ENCODE data around the gene INHBC. TPM values are rescaled to one million over a fixed set of nuclear protein-coding genes. Genes with fewer than 3 reads are reported as not detected.
A peak's percentile ranks its signal among the peaks of the same experiment; 100 is the strongest.
"Not testable (repeated sequence)": the region's sequence is repeated elsewhere in the genome, so short reads cannot be mapped to it uniquely, and the experiment has no call there.

Gene INHBC
- total RNA-seq, 1 experiment from 2014 or later, result not detected

GRCh38 chr12:57420482-57420881 lies 14.1 kb upstream of the INHBC start:
- no peak for ATAC-seq
- Histone ChIP-seq H3K4me3 (ENCODE audit: low read depth in 2 of 2, low read length in 2 of 2) (no peak overlapping the region), H3K27me3 (ENCODE audit: control insufficient read depth, insufficient read depth, low read length) (no peaks in the 10 kb centered on the region), H3K36me3 (ENCODE audit: control insufficient read depth, insufficient read depth, low read length) (no peaks in the 10 kb centered on the region; the same call in 1 of the 2 replicates), H3K4me1 (ENCODE audit: control insufficient read depth, insufficient read depth, low read length) (no peaks in the 10 kb centered on the region), H3K9me3 (ENCODE audit: control insufficient read depth, insufficient read depth, low read depth, low read length) (no peaks in the 10 kb centered on the region), H3K27ac (ENCODE audit: low read length) (no peak overlapping the region)
- POLR2A ChIA-PET, result no interaction called here
- TSS peak; percentile 34 for BruUV-seq (replicated peaks)
- CTCF ChIA-PET, result no interaction called here
- TF ChIP-seq POLR2AphosphoS5 (IDR thresholded peaks at IDR 0.05; ENCODE audit: low read depth, low read length), result no peak
- TF ChIP-seq TCF7L2 (IDR thresholded peaks at IDR 0.05; ENCODE audit: low read depth, low read length), result no peak
- TF ChIP-seq, protein P1, sequence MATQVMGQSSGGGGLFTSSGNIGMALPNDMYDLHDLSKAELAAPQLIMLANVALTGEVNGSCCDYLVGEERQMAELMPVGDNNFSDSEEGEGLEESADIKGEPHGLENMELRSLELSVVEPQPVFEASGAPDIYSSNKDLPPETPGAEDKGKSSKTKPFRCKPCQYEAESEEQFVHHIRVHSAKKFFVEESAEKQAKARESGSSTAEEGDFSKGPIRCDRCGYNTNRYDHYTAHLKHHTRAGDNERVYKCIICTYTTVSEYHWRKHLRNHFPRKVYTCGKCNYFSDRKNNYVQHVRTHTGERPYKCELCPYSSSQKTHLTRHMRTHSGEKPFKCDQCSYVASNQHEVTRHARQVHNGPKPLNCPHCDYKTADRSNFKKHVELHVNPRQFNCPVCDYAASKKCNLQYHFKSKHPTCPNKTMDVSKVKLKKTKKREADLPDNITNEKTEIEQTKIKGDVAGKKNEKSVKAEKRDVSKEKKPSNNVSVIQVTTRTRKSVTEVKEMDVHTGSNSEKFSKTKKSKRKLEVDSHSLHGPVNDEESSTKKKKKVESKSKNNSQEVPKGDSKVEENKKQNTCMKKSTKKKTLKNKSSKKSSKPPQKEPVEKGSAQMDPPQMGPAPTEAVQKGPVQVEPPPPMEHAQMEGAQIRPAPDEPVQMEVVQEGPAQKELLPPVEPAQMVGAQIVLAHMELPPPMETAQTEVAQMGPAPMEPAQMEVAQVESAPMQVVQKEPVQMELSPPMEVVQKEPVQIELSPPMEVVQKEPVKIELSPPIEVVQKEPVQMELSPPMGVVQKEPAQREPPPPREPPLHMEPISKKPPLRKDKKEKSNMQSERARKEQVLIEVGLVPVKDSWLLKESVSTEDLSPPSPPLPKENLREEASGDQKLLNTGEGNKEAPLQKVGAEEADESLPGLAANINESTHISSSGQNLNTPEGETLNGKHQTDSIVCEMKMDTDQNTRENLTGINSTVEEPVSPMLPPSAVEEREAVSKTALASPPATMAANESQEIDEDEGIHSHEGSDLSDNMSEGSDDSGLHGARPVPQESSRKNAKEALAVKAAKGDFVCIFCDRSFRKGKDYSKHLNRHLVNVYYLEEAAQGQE (IDR thresholded peaks at IDR 0.05; ENCODE audit: insufficient read depth in 1 of 2, low read depth in 2 of 2, low read length in 1 of 2), result no peak
- TF ChIP-seq SIN3A (IDR thresholded peaks at IDR 0.05; ENCODE audit: borderline replicate concordance, insufficient read depth, low read depth, low read length), result no peak
- TF ChIP-seq, protein P2, sequence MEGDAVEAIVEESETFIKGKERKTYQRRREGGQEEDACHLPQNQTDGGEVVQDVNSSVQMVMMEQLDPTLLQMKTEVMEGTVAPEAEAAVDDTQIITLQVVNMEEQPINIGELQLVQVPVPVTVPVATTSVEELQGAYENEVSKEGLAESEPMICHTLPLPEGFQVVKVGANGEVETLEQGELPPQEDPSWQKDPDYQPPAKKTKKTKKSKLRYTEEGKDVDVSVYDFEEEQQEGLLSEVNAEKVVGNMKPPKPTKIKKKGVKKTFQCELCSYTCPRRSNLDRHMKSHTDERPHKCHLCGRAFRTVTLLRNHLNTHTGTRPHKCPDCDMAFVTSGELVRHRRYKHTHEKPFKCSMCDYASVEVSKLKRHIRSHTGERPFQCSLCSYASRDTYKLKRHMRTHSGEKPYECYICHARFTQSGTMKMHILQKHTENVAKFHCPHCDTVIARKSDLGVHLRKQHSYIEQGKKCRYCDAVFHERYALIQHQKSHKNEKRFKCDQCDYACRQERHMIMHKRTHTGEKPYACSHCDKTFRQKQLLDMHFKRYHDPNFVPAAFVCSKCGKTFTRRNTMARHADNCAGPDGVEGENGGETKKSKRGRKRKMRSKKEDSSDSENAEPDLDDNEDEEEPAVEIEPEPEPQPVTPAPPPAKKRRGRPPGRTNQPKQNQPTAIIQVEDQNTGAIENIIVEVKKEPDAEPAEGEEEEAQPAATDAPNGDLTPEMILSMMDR (IDR thresholded peaks at IDR 0.05), result no peak
- DNase-seq (ENCODE audit: low read depth, low spot score), result no peak
- intact Hi-C loops (cut with micrococcal nuclease; ENCODE audit: unreplicated experiment), result no loop called here
- in situ Hi-C loops (cut with HindIII; ENCODE audit: low pct_unique_long_range_greater_than_20kb, low sequenced_read_pairs), result no loop called here

DNA sequence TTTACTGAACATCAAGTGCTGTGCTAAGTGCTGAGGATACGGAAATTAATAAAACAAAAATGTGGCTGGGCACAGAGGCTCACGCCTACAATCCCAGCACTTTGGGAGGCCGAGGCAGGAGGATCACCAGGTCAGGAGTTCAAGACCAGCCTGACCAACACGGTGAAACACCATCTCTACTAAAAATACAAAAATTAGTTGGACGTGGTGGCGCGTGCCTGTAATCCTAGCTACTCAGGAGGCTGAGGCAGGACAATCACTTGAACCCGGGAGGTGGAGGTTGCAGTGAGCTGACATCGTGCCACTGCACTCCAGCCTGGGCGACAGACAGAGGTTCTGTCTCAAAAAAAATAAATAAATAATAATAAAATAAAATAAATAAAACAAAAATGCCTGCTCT lies 7.6 kb upstream of the INHBC start:
- H3K27ac ChIP-seq (ENCODE audit: low read length); H3K9me3 ChIP-seq (ENCODE audit: control insufficient read depth, insufficient read depth, low read depth, low read length); in situ Hi-C loops (cut with HindIII; ENCODE audit: low pct_unique_long_range_greater_than_20kb, low sequenced_read_pairs); DNase-seq (ENCODE audit: low read depth, low spot score); H3K4me3 ChIP-seq (ENCODE audit: low read depth in 2 of 2, low read length in 2 of 2); CTCF ChIA-PET; H3K4me1 ChIP-seq (ENCODE audit: control insufficient read depth, insufficient read depth, low read length); H3K36me3 ChIP-seq (ENCODE audit: control insufficient read depth, insufficient read depth, low read length); POLR2A ChIA-PET; ATAC-seq; H3K27me3 ChIP-seq (ENCODE audit: control insufficient read depth, insufficient read depth, low read length); BruUV-seq (replicated peaks); intact Hi-C loops (cut with micrococcal nuclease; ENCODE audit: unreplicated experiment): not testable (repeated sequence)

GRCh38 chr12:57428965-57429364 lies 5.6 kb upstream of the INHBC start:
- ATAC-seq (no peak), DNase-seq (ENCODE audit: low read depth, low spot score) (no peak)
- ChIA-PET CTCF (interaction anchor here (0.7 kb wide), 1 partner anchor 25 kb away, joined by 3 read pairs; no protein-coding TSS in a partner anchor), POLR2A (no interaction called here)
- Histone ChIP-seq H3K4me3 (ENCODE audit: low read depth in 2 of 2, low read length in 2 of 2) (no peak overlapping the region; a peak in 1 of 4 replicates), H3K27me3 (ENCODE audit: control insufficient read depth, insufficient read depth, low read length) (no peaks in the 10 kb centered on the region), H3K9me3 (ENCODE audit: control insufficient read depth, insufficient read depth, low read depth, low read length) (no peaks in the 10 kb centered on the region), H3K36me3 (ENCODE audit: control insufficient read depth, insufficient read depth, low read length) (no peaks in the 10 kb centered on the region), H3K27ac (ENCODE audit: low read length) (peak overlapping the region; percentile 97; the same call in 1 of the 2 replicates), H3K4me1 (ENCODE audit: control insufficient read depth, insufficient read depth, low read length) (peaks cover 6% of the 10 kb centered on the region)
- BruUV-seq (replicated peaks), result no TSS peak
- intact Hi-C loops (cut with micrococcal nuclease; ENCODE audit: unreplicated experiment), result no loop called here
- TF ChIP-seq TCF7L2 (IDR thresholded peaks at IDR 0.05; ENCODE audit: low read depth, low read length) (no peak), SIN3A (IDR thresholded peaks at IDR 0.05; ENCODE audit: borderline replicate concordance, insufficient read depth, low read depth, low read length) (no peak)
- in situ Hi-C loops (cut with HindIII; ENCODE audit: low pct_unique_long_range_greater_than_20kb, low sequenced_read_pairs), result no loop called here
